Hindlimb muscle (tissue), 1 donor: ENCODE results near the gene AKR1B1. TPM values are rescaled to one million over a fixed set of nuclear protein-coding genes. Genes with fewer than 3 reads are reported as not detected.

Experiments
- DNase-seq: peaks from one replicate; pipeline ENCODE4 v3.0.0-alpha.2; 2013
- polyA plus RNA-seq: library from polyadenylated mRNA; unstranded; fragments of 120-200 nt; gene quantifications from one replicate; pipeline ENCODE4 v1.2.1, GENCODE V29; 2013; ENCODE audit not compliant: insufficient read length

AKR1B1 gene
- polyA plus RNA-seq, 1 donor: 104 TPM

DNA sequence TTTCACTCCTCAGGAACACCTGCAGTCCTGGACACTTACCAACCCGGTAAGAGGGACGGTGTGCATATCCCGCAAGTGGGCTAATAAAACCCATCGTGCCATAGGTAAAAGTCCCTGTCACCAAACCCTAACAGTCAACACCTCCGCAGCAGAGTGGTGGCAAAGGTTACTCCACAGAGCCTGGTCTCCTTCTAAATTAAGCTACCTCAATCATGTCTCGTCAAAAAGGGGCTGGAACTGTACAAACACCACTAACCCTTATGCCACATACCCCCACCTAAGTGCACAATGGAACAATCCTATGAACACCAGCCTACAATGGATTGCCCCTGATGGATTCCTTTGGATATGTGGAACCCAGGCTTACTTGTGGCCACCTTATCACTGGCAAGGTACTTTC, 9.6 kb upstream of the AKR1B1 start:
- DNase-seq: no peak

DNA sequence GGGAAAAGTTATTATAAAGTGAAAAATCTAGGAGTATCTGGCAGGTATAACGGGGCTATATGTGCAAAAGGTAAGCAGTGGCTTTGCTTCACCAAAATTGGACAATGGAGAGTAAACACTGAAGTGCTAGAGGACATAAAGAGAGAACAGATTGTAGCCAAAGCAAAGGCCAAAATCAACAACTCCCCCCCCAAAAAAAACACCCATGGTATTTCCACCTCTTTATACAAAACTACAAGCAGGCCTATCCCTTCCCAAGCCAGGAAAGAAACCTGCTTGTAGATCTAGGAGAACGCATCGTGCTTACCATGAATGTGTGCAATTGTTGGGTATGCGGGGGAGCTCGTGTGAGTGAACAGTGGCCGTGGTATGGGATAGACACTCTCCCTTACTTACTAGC, 9.2 kb upstream of the AKR1B1 start:
- DNase-seq: no peak

DNA sequence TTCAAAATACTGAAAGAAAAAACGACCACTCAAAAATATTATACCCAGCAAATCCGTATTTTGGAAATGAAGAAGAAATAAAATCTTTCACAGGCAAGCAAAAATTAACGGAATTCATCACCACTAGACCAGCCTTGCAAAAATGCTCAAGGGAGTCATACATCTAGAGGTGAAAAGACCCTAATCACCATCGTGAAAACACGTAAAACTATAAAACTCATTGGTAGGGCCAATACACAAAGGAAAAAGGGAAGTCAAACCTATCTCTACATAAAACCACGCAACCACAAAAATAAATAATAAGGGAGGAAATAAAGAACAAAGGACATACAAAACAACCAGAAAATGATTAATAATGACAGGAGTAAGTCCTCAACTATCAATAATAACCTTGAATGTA, 6.6 kb upstream of the AKR1B1 start:
- DNase-seq: no peak

DNA sequence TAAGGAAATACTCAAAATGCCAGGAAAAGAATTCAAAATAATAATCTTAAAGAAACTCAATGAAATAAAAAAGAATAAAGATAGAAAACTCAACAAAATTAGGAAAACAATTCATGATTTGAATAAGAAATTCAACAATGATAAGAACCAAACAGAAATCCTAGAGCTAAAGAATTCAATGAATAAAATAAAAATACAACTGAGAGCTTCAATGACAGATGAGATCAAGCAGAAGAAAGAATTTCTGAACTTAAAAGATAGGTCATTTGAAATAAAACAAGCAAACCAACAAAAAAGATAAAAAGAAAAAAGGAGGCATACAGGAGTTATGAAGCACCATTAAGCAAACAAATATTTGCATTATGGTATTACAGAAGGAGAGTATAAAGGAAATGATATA, 5.6 kb upstream of the AKR1B1 start:
- DNase-seq: no peak

DNA sequence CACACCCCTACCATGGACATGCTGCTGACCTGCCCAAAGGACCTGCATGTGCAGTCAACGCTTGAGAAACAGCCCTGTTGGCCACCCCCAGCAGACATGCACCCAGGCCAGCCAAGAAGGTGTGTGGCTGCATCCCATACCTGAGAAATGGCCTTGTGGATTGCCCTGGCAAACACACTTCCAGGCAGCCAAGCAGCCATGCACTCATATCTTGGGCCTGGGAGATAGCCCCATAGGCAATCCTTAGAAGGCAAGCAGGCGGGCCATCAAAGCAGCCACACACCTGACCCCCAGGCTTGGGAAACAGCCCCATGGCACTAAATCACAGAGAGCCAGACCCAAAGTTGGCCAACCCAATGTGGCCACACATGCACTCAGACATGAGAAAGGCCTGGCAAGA, 4.9 kb upstream of the AKR1B1 start:
- no peak for DNase-seq

DNA sequence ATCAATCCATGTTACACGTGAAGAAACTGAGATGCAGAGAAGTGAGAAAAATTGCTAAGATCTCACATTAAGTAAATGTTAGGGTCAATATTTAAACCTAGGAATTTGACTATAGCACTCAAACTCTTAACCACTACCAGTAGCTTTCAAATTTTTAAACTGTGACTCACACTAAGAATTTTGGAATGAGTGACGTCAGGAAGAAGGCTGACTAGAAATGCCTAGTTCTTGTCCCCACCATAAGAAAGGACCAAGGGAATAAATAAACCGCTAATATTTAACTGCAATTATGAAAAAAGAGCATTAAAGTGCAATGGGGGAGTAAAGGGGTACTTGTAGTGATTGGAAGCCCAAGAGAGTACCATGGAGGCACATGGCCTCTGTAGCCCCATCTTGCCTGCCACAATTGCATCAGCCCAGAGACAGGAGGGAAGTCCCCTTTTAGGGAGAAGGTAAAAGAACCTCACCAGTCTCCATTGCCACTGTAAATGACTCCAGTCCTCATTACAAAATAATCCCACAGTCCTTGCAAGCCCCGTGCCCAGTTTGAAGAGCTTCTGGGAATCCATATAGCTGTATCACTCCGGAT, 3.5 kb upstream of the AKR1B1 start:
- no peak for DNase-seq

DNA sequence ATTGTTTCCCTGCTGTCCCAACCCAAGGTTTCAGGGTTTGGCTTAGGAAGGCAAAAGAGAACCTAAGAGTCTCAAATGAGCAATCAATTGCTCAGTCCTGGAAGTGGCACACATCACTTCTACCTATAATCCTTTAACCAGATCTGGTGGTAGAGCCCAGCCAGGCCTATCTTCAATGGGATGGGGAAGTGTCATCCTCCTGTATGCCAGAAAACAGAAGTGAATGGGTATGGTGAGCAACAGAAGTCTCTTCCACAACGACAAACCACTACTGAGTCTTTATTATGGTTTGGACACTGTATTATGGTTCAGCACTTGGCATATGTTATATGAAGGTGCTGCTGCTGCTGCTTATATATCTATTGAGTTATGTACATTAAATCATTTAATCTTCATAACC, 3.0 kb upstream of the AKR1B1 start:
- no peak for DNase-seq

DNA sequence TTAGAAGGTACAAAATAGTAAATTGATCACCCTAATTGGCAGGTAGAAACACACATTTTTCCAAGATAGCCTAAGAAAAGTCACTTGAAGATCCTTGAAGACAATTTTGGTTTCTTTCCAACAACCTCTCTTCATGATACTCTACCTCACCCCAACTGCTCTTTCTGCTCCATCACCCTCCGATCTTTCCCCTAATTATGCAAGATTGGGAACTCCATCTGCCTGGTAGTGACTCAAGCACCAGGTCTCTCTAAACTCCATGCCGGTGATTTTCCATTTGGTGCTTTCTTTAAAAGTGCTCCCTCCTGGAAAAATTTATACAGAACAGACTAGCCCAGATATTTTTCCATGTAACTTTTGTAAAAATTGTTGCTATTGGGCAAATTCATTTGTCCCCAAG, 1.1 kb upstream of the AKR1B1 start:
- no peak for DNase-seq

DNA sequence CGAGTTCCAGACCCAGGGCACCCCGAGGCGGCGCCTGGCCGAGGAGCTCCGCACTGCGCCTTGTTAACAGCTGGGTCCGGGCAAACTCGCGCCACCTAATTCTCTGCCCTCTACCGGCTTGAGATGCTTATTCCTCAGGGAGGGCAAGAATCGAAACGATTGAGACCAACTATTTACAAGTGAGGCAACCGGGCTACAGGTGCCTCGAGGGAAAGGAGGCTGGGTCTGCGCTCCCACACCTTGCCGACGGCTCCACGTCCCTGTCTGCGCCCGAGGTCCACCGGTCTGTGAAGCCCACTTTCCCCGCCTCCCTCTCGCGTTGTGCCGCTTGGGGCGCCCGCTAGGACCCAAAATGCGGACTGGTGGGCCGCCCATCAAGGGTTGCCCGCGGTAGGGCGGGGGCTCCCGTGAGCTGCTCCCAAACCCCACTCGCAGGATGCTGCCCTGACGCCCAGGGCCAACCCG, 527 bp downstream of the AKR1B1 start:
- peak; percentile 49 for DNase-seq

DNA sequence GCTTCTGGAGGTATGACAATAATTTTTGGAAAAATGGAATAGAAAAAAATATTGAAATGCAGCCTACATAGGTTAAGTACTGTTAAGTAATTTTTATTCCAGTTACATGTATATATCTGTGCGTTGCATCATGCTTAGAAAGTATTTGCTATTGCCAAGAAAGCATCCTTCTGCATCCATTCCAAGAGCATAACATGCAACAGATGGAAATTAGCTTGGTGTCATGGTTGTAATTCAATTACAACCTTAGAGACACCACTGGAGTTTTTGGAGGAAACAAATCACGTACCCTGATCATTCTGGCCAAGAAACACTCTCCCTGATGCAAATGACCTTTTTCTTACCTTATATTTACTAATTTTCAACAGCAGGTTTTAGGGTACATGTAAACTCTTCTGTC, 1.7 kb downstream of the AKR1B1 start:
- no peak for DNase-seq

DNA sequence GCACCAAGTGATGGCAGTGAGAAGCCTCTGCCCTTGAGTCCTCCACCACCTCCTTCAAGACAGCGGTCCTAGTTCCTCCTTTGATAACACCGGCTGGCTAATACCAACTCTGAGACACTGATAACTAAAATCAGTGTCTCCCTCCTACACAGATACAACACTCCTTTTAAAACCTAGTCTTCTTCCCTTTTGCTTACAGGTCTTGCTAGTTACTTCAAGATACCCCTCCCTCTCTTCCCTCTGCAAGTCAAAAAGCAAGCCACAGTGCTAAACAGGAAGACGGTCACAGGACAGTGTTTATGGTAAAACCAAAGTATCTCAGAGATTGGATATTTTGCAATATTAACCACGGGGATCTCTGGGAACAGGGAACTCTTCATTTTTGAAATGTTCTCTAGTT, 4.6 kb downstream of the AKR1B1 start:
- DNase-seq: no peak

DNA sequence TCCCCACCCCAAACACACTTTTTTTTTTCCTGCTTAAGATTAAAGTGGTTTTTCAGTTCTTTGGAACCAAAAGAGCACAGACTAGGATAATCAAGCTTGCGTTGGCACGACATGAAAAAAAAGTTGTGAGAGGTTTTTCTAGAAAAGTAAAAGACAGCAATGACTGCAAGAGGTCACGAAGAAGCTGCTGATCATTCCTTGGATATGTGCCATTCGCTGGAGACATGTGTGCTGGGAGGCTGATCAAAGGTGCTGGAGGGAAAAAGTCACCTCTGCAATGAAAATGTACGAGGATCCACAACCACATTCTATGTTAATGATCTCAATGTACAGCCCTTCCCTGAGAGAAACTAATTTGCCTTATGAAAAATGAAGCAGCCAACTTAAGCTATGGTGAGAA, 5.4 kb downstream of the AKR1B1 start:
- no peak for DNase-seq

DNA sequence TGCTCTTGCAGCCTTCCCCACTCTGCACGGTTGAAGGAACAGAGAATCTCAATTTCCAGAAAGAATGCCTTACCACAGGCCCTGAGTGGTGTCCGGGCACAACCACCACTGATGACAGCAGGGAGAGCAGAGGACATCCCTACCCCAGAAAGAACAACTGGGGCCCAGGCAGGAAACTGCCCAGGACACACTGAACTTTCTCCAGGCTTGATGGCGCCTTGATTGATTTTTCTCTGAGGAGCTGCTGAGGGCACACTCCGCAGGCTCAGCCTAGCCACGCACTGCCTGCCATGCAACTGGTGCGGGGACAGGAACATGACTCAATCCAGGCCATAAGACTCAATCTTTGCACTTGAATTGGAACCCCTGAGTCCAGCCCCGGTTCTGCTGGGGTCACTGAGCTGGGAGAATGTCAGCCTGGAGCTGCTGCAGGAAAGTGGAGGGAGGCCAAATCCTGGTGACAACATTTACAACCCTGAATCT, 5.9 kb downstream of the AKR1B1 start:
- DNase-seq: no peak

DNA sequence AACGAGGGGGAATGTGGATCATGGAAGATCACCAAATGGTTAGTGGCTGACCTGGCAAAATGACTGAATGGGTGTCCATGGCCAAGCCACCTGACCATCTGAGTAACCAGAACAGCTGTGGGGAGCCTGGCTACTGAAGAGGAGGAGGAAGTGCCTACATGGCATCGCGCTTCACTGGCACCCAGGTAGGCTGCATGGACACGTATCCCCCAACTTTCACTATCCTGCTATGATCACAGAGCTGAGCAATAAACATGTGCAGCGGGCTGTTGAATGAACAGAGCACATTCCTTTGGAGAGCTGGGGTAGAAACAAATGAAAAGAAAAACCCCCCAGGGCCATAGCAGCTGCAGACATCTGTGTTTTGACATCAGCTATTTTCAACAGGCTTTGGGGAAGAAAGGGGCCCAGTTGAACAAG, 6.5 kb downstream of the AKR1B1 start:
- peak; percentile 62 for DNase-seq

DNA sequence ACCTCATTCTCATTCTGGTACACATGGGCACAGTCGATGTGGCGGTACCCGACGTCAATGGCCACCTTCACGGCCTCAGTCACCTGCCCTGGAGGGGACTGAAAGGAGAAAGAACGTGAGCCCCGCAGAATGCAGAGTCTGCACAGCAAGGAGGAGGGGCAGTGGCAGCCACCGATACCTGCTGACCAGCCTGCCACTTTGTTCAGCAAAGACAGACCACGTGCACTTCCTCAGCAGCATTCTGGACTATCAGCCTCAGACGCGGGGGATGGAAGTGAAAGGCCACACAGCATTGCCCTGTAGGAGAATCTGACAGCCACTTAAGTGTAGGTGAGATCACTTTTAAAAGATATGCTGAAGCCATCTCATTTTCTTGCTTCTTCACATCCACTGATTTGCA, 7.2 kb downstream of the AKR1B1 start:
- DNase-seq: no peak

DNA sequence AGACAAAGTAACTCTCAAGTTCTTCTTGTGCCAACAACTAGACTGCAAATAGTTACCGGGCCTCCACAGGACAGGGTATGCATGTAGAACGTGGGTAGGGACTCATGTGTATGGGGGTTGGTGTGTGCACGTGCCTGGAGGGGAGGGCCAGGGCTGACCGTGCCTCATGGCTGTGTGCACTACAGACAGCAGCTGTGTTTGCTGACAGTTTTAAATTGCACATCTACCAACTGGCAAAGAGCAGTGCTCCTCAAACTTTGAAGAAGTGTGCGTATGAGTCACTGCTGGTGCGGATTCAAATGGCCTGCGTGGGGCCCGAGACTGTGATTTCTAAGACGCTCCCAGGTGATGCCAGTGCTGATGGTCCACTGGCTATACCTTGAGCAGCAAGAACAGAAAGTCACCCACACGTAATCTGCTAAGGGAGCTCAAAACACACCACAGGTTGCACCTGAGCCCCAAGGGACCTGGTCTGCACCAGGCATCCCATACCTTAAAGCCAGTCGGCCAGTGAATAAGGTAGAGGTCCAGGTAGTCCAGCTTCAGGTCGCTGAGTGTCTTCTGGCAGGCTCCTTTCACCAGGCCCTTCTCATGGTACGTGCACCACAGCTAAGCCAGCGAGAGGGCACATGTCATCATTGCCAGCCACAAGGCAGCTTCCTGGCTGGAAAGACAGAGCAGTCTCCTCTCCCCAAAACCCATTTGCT, 8.5 kb downstream of the AKR1B1 start:
- no peak for DNase-seq

DNA sequence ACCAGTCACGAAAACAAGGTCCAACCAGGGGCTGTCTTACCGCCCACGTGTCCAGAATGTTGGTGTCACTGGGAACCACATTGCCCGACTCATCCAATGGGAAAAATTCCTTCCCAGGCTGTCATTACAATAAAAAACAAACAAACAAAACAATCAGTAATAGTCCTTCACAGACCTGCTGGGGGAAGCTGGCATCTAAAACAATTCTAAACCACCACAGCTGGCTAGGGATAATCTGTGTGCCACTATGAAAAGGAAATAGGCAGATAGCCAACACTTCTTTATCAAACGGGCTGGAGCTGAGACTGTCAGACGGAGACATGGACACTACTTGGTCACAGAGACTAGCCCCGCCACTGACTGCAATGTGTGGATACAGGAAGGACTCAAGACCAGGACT, 9.2 kb downstream of the AKR1B1 start:
- no peak for DNase-seq

DNA sequence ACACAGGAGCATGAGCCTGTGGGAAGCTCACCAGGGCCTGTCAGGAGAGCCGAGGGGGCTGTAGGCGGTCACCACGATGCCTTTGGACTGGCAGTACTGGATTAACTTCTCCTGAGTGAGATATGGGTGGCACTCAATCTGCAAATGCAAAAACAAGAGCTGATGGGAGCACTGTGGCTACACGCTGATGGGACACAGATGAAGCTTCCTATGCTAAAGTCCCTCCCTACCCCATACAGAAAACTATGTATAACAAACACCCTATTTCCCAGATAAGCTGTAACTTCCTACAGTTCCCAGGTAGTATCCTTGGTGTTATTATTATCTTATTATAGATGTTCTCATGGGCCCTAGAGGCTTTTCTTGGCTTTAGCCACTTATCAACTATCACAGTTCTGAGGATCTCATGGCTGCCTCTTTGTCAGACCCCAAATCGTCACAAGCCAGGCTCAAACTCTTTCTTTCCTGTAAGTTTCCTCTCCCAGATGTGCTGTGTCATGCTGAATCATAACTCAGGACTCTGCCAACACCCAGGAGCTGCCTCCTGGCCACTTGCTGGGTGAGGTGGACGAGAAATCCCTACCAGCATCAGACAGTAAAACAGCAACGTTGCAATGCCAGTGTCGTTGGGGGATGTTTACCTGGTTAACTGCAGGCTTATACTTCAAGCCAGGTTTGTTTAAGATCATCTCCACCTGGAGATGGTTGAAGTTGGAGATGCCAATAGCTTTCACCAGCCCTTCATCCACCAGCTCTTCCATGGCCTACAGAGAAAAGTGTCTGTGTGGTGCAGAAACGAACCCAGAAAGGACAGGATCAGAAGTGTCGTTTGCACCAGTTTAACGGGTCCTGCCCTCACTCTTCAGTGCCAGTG, 10.3 kb downstream of the AKR1B1 start:
- no peak for DNase-seq

DNA sequence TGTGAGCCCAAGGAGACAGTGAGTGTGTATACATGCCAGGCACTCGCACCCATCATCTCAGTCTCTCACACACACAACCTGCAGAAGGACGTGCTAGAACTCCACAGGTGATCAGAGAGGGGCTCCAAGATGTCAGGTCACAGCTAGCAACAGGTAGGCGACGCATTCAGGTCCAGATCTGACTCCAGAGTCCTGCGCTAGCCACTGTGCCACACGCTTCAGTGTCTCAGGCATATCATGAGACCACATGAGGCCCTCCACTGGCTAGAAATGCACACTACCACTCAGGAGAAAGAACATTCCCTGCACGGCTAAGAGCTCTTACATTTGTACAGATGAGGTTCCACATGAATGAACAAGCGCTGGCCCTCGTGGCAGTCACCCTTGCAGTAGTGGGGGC, 11.5 kb downstream of the AKR1B1 start:
- no peak for DNase-seq

DNA sequence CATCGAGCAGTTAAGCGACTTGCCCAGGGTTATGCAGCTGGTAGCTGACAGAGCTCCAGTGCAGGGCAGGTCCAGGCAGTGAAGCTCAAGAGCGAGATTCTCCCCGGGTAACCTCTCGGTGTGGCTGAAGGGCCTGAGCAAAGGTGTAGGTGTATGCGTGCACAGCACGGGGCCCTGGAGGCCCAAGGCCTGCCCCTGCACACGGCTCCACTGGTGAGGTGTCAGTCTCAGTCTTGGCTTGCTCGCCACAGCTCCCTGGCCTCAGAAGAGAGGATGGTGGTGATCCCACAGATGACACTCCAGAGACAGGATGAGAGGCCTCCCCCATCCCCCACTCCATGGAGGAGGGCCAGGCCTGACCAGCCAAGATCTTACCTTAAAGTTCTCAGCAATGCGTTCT, 12.0 kb downstream of the AKR1B1 start:
- no peak for DNase-seq

DNA sequence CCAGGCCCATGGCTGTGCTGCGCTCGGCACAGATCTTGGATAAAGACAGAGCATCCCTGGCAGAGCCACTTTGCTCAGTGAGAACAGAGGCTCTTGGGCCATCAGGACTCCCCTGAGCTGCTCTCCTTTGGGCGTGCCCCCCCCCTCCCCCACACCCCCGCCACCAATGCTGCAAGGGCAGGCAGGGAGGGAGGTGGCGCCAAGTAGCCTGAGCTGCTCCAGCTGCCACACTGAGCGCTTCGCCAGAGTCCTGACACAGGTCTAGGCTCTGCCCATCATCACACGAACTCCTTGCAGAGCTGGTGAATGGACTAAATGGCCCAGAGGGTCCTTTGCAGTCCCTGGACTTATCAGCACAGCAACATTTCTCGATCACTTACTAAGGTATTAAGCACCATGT, 12.5 kb downstream of the AKR1B1 start:
- no peak for DNase-seq

DNA sequence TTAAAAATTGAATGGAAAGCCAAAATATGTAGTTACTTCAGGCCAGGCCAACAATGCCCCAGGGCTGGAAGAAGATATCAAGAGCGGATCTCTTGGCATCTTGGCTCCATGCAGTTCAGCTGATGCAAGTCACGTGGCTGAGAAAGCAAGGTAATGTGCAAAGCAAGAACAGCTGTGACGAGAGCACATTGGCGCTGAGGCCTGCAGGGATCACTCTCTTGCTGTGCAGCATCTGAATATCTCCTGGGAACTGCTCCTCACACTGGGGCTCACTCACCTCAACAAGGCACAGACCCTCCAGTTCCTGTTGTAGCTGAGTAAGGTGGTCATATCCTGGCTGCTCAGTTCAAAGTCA, 14.0 kb downstream of the AKR1B1 start:
- DNase-seq: no peak

DNA sequence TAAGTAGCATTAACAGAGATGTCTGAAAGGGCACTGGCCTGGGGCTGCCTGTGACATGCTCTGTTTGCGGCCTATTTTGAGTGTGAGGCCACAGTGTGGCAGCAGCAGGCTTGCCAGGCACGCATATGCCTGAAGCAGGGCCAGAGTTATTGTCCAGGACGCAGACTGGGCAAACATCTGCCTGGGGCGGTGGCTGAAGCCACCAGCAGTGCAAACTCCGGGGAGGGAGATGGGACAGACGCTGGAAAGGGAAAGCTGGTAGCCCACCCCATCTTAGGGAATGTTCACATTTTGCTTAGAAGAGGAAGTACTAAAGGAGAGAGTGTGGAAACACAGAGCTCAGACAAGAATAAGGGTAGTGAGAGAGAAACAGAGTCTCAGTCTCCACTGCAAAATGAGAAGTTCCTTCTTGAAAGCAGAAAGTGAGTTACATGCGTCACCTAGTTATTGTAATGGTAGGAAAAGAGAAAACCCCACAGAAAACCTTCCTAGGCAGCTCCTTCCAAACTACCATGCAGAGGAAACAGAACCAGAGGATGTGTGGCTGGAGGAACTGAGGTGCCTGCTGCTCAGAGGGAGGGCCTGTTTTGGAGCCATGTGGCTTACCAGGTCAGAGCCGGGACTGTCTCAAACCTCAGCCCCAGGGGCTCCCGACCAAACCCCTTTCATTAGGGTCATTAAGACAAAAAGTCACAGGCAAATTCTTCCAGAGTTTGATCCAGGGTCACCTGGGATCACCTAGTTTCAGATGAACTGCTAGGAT, 14.5 kb downstream of the AKR1B1 start:
- no peak for DNase-seq
